Stimulated activated CD8-positive, alpha-beta memory T cell treated with anti-CD3 and anti-CD28 coated beads, Interleukin-2, amount 100 ng/mL, for 48 hours (primary cell): ENCODE measurements around the gene DNAJC28.
"Not testable (repeated sequence)": the region's sequence is repeated elsewhere in the genome, so short reads cannot be mapped to it uniquely, and the experiment has no call there.

Experiments used
- DNase-seq, 2 donors: peaks; one replicate each; pipeline ENCODE4 v3.0.0-alpha.2; 2020; ENCODE audit warnings: low read depth in 2 of 2

The DNAJC28 gene

GRCh38 chr21:33491373-33492102 is at the start of gene DNAJC28:
Gene DNAJC28 (minus strand): TSS chr21:33491716. CDS start chr21:33489393, 2,323 bp downstream.
- peak; percentile 91 to 93 for DNase-seq

GRCh38 chr21:33541105-33541711 is 49.7 kb upstream of the DNAJC28 start:
- peak in 1 of 2 donors; percentile 3 for DNase-seq

- no peak for DNase-seq
These were observed 49.2 kb upstream of the DNAJC28 start for GRCh38 chr21:33540711-33541104.

- no peak for DNase-seq
These were observed 48.1 kb upstream of the DNAJC28 start for GRCh38 chr21:33539616-33540015.

- DNase-seq, result no peak
These were observed 45.7 kb upstream of the DNAJC28 start for GRCh38 chr21:33537212-33537611.

GRCh38 chr21:33531007-33531406 is 39.5 kb upstream of the DNAJC28 start:
- DNase-seq, result no peak

- DNase-seq, result no peak
These were observed 31.4 kb upstream of the DNAJC28 start for GRCh38 chr21:33522953-33523349.

- DNase-seq, result no peak
These were observed 30.9 kb upstream of the DNAJC28 start for GRCh38 chr21:33522297-33522952.

- DNase-seq, result no peak
These were observed 27.4 kb upstream of the DNAJC28 start for GRCh38 chr21:33518899-33519298.

- DNase-seq, result no peak
These were observed 22.7 kb upstream of the DNAJC28 start for GRCh38 chr21:33514229-33514628.

GRCh38 chr21:33512481-33512880 is 21.0 kb upstream of the DNAJC28 start:
- no peak for DNase-seq

GRCh38 chr21:33511639-33512038 is 20.1 kb upstream of the DNAJC28 start:
- no peak for DNase-seq

- DNase-seq, result no peak
These were observed 19.3 kb upstream of the DNAJC28 start for GRCh38 chr21:33510826-33511225.

- DNase-seq, result not testable (repeated sequence)
These were observed 15.5 kb upstream of the DNAJC28 start for GRCh38 chr21:33507003-33507402.

GRCh38 chr21:33505833-33506232 is 14.3 kb upstream of the DNAJC28 start:
- no peak for DNase-seq

GRCh38 chr21:33496345-33496744 is 4.8 kb upstream of the DNAJC28 start:
- no peak for DNase-seq

GRCh38 chr21:33495743-33496142 is 4.2 kb upstream of the DNAJC28 start:
- no peak for DNase-seq

GRCh38 chr21:33493756-33494155 is 2.2 kb upstream of the DNAJC28 start:
- DNase-seq, result no peak

- no peak for DNase-seq
These were observed 1.1 kb upstream of the DNAJC28 start for GRCh38 chr21:33492571-33492970.

GRCh38 chr21:33490991-33491372 is 534 bp downstream of the DNAJC28 start:
- DNase-seq, result no peak

- no peak for DNase-seq
These were observed 2.6 kb downstream of the DNAJC28 start for GRCh38 chr21:33488936-33489335.

- no peak for DNase-seq
These were observed 3.5 kb downstream of the DNAJC28 start for GRCh38 chr21:33487996-33488395.
